Measurements from ENCODE around the gene BBC3. TPM values are rescaled to one million over a fixed set of nuclear protein-coding genes. Genes with fewer than 3 reads are reported as not detected.

BBC3 gene
- total RNA-seq, 2 experiments from 2014 or later: 12.5 to 13.3 TPM

DNA sequence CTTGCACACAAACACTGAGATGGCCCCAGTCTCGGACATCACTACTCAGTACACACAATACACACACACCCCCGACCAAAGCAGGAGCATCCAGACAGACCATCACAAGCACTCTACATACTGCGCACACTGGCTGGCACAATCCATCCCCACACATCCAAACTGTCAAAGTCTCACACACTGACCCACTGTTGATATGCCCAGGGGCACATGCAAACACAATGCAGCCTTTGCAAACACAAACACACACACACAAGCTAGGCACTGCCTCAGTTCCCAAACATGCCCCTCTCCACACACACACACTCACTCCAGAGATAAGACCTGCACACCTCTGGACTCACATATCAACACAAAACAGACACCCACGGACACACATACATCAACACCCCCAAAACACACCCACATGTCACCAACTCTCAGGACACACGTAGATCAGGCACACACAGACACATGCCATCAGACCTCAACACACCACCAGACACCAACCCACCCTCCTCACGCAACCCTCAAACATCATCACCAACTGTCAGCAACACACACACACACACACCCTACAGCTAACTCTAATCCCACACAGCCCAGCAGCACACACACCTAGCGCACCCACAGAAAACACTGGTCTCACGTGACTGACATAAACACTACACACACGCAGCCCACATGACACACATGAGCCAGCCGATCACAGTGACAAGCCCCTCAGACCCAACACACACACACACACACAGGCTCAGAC lies 1.9 kb downstream of the BBC3 start:
- H3K27ac Mint-ChIP-seq: no peak overlapping the region

DNA sequence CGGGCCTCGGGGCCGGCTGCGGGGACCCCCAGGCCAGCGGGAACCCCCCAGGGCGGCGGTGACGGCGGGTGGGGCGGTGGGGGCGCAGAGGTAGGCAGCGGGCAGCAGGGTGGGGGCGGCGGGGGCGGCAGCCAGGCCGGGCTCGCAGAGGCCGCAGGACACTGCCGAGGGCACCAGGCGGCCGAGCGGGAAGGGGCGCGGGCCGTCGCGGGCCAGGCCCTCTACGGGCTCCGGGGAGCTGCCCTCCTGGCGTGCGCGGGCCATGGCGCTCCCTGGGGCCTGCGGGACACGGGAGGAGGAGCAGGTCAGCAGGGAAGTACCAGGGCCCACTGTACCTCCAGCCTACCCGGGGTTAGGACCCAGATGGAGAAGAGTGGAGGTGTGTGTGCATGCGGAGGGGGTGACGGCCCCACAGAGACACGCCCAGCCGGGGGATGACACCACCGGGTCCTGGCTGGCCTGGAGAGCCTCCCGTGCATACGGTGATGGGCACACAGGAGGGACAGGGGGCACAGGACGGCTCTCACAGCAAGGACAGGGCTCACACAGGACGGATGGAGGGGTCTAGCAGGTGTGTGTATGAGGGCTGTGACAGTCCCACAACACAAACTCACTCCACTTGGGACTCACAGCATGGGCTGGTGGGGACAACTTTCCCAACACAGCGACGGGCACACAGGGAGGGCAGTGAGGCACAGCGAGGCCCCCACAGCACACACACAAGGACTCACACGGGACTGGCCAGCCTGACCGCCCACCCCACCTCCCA lies 2.6 kb downstream of the BBC3 start:
- H3K9me3 Mint-ChIP-seq: no peaks in the 10 kb centered on the region
- H3K4me3 Mint-ChIP-seq: peak overlapping the region; percentile 77
- no peaks in the 10 kb centered on the region for H3K27me3 Mint-ChIP-seq
- peaks cover 31% of the 10 kb centered on the region for H3K4me1 Mint-ChIP-seq
- DNase-seq: peak; percentile 70
- peaks cover 8% of the 10 kb centered on the region for H3K36me3 Mint-ChIP-seq
- no peak overlapping the region for H3K27ac Mint-ChIP-seq

More for the DNA sequence above, 1.9 kb downstream of the BBC3 start:
- Mint-ChIP-seq H3K27me3 (no peaks in the 10 kb centered on the region), H3K9me3 (no peaks in the 10 kb centered on the region), H3K4me3 (no peak overlapping the region), H3K36me3 (peaks cover 5% of the 10 kb centered on the region), H3K4me1 (peaks cover 31% of the 10 kb centered on the region)
- DNase-seq: peak; percentile 30

DNA sequence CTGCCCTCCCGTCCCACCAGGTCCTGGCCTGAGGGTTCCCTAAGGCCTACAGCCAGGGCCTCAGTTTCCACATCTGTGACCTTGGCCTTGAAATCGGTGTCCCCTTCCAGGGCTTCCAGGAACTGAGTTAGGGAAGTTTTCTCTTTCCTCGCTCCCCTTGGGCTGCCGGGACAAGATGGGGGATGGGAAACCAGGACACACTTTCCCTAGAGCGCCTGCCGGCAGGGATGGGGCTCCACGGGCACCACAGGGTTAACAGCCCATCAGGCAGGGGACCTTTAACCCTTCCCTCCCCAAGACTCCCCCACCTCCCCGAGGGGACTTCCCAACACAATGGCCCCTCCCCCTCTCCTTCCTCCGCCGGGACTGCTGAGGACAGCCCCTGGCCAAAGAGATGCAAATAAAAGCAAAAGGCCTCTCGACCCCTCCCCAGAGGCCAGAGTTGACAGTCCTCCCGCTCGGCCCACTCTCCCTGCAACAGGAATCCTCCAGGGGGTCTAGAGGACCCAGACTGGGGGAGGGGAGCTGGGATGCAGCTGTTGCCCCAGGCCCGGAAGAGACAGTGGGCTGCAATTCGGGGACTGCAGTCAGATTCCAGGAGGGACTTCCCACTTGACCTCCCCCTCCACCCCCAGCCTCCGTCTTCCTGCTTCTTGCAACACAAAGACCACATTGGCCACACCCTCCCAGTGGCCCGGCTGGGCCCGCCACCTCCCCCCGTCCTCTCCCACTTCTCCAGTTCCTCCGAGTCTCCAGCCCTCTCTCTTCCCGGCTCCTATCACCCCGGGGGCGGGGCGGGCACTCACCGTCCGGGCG lies 3.4 kb downstream of the BBC3 start:
- DNase-seq: peak; percentile 67
- Mint-ChIP-seq H3K27ac (peak overlapping the region; percentile 85), H3K27me3 (no peaks in the 10 kb centered on the region), H3K9me3 (no peaks in the 10 kb centered on the region), H3K36me3 (peaks cover 8% of the 10 kb centered on the region), H3K4me3 (peak overlapping the region; percentile 77), H3K4me1 (peaks cover 27% of the 10 kb centered on the region)

DNA sequence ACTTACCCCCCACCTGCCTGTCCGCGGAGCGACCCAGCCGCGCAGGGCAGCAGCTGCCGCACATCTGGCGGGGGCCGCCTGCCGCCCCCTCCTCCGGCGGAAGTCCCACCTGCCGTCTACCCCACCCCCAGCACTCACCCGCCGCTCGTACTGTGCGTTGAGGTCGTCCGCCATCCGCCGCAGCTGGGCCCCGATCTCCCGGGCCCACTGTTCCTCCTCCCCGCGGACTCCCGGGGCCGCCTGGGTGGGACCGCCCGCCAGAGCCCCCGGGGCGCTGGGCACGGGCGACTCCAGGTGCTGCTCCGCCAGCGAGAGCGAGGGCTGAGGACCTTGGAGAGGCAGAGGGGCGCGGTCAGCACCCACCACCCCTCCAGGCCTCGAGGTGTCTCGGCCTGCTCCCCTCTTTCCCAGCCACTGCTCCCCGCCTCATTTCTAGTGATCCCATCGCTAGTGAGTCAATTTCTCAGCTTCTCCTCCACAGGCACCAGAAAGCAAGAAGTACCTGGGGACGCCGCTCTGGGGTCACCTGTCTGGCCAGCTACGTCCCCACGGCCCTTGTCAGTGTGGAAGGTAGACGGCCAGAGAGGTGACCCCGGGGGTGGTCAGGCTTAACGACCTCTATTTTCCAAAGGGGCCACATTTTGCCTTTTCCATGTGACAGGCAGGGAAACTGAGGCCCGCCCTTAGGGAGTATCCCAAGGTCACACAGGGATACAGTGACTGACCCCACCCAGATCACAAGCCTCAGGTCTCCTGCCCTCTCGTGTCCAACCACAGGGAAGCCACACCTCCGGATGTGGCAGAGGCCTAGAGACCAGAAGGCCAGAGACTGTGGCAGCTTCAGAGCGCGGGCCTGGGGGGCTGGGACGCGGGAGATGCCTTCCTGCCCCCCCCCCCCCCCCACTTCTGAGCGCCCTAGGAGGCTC lies 4.3 kb downstream of the BBC3 start:
- H3K27me3 Mint-ChIP-seq: no peaks in the 10 kb centered on the region
- H3K4me3 Mint-ChIP-seq: peak overlapping the region; percentile 77
- DNase-seq: peak; percentile 68
- peaks cover 18% of the 10 kb centered on the region for H3K4me1 Mint-ChIP-seq
- H3K9me3 Mint-ChIP-seq: no peaks in the 10 kb centered on the region
- peaks cover 8% of the 10 kb centered on the region for H3K36me3 Mint-ChIP-seq
- peak overlapping the region; percentile 85 for H3K27ac Mint-ChIP-seq

DNA sequence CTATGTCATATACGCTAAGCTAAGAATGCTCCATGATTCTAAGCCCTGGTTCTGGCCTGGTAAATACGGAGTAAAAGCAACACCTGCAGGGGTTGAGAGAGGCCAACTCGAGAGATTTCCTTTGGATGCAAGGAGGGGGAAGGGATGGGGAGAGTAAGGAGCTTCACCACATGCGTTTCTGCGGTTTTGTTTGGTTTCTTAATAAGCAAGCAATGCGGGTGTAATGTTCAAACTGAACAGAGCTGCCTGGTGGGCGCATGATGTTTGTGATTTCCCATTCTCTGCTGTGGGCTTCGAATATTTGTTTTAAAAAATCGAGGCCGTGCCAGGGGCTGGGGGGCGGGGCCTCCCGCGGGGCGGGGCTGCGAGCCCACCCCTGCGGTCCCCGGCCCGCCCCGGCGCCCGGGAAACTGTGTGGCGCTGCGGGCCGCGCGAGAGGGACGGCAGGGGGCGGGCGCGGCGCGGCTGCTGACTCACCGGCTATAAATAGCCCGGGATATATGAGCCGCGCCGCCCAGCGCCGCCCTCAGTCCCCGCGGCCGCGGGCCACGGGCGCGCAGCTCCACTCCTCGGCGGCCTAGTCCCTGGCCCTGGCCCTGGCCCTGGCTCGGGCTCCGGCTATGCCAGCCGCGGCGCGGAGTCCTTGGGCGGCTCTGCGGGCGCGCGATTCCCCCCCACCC lies 5.1 kb downstream of the BBC3 start:
- Mint-ChIP-seq H3K9me3 (no peaks in the 10 kb centered on the region), H3K36me3 (peaks cover 10% of the 10 kb centered on the region), H3K27ac (peak overlapping the region; percentile 85)

DNA sequence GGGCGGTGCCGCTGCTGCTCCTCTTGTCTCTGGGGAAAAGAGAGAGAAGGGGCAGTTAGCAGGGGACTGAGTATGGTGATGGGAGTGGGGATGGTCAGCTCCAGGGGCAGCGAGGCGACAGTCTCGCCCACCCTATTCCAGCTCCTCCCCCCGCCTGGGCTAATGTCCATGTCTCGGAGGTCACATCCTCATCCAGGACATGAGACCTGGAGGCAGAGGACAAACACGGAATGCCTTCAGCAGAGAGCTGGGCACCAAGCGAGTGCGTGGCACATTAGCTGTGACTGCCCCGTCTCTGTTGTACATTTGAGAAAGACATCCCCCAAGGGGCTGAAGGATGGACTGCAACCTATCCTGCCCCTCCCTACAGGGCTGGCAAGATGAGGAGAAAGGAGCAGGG lies 9.1 kb downstream of the BBC3 start:
- H3K36me3 Mint-ChIP-seq: peaks cover 10% of the 10 kb centered on the region
- no peaks in the 10 kb centered on the region for H3K27me3 Mint-ChIP-seq
- H3K27ac Mint-ChIP-seq: no peak overlapping the region
- no peaks in the 10 kb centered on the region for H3K9me3 Mint-ChIP-seq
- DNase-seq: no peak
- H3K4me1 Mint-ChIP-seq: peaks cover 6% of the 10 kb centered on the region
- H3K4me3 Mint-ChIP-seq: no peak overlapping the region

More for the DNA sequence above, 5.1 kb downstream of the BBC3 start:
- peak; percentile 89 for DNase-seq
- no peaks in the 10 kb centered on the region for H3K27me3 Mint-ChIP-seq
- peaks cover 13% of the 10 kb centered on the region for H3K4me1 Mint-ChIP-seq
- no peak overlapping the region for H3K4me3 Mint-ChIP-seq

DNA sequence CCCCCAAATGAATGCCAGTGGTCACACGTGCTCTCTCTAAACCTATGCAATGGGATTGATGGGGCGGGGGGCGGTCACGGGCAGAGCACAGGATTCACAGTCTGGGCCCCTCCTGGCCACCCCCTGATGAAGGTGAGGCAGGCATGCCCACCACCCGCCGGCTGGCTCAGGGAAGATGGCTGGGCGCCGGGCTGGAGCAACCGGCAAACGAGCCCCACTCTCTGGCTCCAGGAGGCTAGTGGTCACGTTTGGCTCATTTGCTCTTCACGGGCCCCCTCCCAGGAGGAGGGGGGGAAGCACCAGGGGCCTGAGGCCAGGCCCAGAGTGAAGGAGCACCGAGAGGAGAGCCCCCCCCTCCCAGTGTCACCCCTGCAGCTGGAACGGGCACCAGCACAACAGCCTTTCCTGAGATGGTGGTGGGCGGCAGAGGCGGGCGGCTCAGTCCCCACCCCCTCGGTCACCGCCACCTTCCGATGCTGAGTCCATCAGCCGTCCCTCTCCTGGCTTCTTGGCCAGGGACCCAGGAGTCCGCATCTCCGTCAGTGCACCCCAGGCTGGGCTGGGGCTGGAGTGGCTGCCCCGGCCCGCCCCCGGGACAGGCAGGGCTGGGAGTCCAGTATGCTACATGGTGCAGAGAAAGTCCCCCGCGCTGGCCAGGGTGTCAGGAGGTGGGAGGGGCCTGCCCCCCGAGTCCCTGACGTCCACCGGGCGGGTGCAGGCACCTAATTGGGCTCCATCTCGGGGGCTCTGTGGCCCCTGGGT lies 9.7 kb downstream of the BBC3 start:
- peaks cover 10% of the 10 kb centered on the region for H3K36me3 Mint-ChIP-seq
- no peak overlapping the region for H3K4me3 Mint-ChIP-seq

DNA sequence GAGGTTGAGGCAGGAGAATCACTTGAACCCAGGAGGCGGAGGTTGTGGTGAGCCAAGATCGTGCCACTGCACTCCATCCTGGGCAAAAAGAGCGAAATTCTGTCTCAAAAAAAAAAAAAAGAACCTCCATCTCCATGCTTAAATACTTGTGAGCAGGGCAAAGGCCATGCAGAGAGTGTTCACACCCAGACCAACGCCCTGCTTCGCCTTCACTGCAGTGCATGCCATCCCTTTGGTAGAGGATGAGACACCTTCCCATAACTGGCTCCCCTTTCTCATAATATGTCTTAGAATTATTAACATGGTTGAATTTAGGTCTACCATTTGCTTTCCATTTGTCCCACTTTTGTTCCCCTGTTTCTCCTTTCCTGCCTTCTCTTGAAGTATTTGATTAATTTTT lies 15.4 kb downstream of the BBC3 start:
- Mint-ChIP-seq H3K4me3 (no peak overlapping the region), H3K27me3 (no peaks in the 10 kb centered on the region), H3K4me1 (peaks cover 7% of the 10 kb centered on the region), H3K36me3 (peaks cover 8% of the 10 kb centered on the region), H3K27ac (no peak overlapping the region), H3K9me3 (no peaks in the 10 kb centered on the region)
- DNase-seq: no peak

More for the DNA sequence above, 9.7 kb downstream of the BBC3 start:
- Mint-ChIP-seq H3K9me3 (no peaks in the 10 kb centered on the region), H3K27ac (no peak overlapping the region), H3K27me3 (no peaks in the 10 kb centered on the region), H3K4me1 (peaks cover 3% of the 10 kb centered on the region)
- DNase-seq: no peak

DNA sequence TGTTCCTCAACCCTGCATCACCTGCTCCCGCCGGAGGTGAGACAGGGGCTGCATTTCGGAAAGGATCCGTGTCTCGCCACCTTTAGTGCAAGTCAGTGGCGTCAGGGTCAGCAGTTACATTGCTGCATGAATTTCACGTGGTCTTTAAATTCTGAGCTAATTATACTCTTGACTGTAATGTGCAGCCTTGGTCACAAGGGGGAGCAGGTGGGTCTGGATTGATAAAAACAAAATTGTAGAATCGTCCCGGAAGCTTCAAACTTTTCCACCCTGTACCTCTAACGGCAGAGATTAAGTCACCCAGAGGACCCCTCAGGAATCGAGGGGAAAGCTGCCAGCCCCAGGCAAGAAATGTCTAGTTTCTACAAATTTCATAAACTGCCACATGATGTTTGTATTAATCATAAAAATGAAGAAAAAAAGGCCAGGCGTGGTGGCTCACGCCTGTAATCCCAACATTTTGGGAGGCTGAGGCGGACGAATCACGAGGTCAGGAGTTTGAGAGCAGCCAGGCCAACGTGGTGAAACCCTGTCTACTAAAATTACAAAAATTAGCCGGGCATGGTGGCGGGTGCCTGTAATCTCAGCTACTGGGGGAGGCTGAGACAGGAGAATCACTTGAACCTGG lies 20.2 kb downstream of the BBC3 start:
- Mint-ChIP-seq H3K27me3 (no peaks in the 10 kb centered on the region), H3K27ac (peak overlapping the region; percentile 94), H3K9me3 (no peaks in the 10 kb centered on the region), H3K4me3 (peak overlapping the region; percentile 25), H3K4me1 (peaks cover 14% of the 10 kb centered on the region), H3K36me3 (peaks cover 16% of the 10 kb centered on the region)
- DNase-seq: peak; percentile 71

DNA sequence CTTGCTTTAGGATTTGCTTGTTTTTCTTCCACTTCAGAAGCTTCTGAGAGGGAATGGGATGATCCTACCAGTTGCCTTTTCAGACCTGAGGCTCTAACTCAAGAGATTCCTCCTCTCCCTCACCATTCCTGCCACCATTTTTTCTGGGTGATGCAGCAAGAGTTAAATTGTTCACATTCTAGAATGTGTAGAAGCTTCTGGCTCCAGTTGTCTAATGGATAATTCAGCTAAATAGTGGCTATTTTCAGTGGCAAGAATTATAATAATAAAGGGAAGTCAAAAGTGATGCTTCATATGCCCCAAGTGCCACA lies 20.9 kb downstream of the BBC3 start:
- DNase-seq: no peak
- Mint-ChIP-seq H3K27me3 (no peaks in the 10 kb centered on the region), H3K4me1 (peaks cover 20% of the 10 kb centered on the region), H3K4me3 (no peak overlapping the region), H3K36me3 (peaks cover 16% of the 10 kb centered on the region), H3K27ac (peak overlapping the region; percentile 94), H3K9me3 (no peaks in the 10 kb centered on the region)

DNA sequence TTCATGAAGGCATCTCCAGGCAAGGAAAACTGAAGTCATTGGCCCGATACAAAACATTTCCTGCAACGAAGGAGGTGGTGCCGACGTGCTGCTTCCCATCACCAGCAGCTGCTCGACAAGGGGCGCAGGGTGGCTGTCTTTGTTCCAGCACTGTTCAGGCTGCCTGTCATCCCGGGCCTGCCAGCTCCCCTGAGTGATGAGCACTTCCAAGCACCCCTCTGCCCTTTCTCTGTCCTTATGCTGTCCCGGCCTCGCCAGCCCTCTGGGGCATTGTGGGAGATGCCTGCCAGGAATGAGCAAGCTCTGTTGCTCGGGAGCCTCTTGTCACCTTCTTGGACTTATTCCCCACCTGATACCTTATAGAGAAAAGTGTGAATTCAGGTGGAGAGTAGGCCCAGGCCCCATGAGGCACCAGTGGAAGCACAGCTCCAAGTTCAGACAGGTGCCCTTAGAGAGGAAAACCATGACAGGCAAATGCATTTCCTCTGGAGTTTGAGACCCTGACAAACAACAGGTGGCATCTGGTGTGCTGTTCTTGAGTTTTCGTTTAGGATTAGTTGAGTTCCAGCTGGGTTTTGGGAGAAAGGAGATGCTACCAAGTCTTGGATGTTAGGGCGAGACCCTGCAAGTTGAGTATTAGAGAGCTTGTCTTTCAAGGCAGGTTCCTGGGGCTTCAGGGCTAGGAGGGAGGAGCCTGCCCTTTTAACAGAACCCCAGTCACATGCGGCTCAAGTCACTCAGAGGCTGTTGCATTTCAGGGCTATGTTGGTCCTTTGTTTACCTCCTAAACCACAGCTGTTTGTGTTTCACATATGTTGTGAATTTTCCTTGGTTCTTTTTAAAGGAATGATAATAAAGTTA lies 21.4 kb downstream of the BBC3 start:
- no peak for DNase-seq

DNA sequence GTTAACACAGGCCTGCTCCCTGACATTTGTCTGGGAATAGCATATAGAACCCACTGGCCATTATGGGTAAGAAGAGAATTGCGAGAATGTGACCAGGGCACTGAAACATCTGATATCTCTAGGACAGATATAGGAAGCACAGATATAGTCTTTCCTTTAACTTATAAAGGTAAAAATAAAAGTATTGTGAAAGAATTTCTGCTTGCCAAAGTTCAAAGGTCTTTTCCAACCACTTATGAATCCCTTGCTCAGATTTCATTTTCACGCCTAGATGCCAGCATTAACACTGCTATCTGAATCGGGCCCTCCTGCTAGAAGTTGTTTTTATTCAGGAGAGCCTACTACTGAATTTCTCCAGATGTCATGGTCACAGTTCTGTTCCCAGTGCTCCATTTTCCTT lies 27.7 kb downstream of the BBC3 start:
- DNase-seq: no peak
- Mint-ChIP-seq H3K9me3 (no peaks in the 10 kb centered on the region), H3K4me3 (no peak overlapping the region), H3K27ac (no peak overlapping the region), H3K36me3 (peaks cover 24% of the 10 kb centered on the region), H3K4me1 (peaks cover 11% of the 10 kb centered on the region), H3K27me3 (no peaks in the 10 kb centered on the region)

More for the DNA sequence above, 21.4 kb downstream of the BBC3 start:
- no peaks in the 10 kb centered on the region for H3K27me3 Mint-ChIP-seq
- peaks cover 20% of the 10 kb centered on the region for H3K4me1 Mint-ChIP-seq
- no peak overlapping the region for H3K4me3 Mint-ChIP-seq
- peaks cover 21% of the 10 kb centered on the region for H3K36me3 Mint-ChIP-seq
- no peaks in the 10 kb centered on the region for H3K9me3 Mint-ChIP-seq
- H3K27ac Mint-ChIP-seq: peak overlapping the region; percentile 94

Measured in activated naive CD8-positive, alpha-beta T cell treated with anti-CD3 and anti-CD28 coated beads for 36 hours (primary cell).